Neural cell (in vitro differentiated cells): Measurements from ENCODE around the gene PKIB. TPM values are rescaled to one million over a fixed set of nuclear protein-coding genes. Genes with fewer than 3 reads are reported as not detected.

ENCODE experiments used
- H2AFZ ChIP-seq: fragments of 200-600, 300-800 bp; sonication (generic), shearing (Covaris generic); 2 replicates; pipeline ENCODE4 v1.6.0; 2014; ENCODE audit warnings: low read depth, mild to moderate bottlenecking, antibody characterized with exemption, low read length, moderate library complexity
- H3F3A ChIP-seq: fragments of 200-600 bp; shearing (Covaris generic); 2 replicates; pipeline ENCODE4 v1.6.1; 2016; ENCODE audit warnings: mild to moderate bottlenecking, moderate library complexity, mixed read lengths, antibody characterized with exemption, low read length; ENCODE audit not compliant: insufficient read depth, poor library complexity, severe bottlenecking
- H3K27ac ChIP-seq: fragments of 200-600, 300-800 bp; sonication (generic), shearing (Covaris generic); 2 replicates; pipeline ENCODE4 v1.5.1; 2014; ENCODE audit warnings: mild to moderate bottlenecking, low read length, moderate library complexity
- H3K27me3 ChIP-seq: fragments of 300-800, 200-600 bp; sonication (generic), shearing (Covaris generic); 2 replicates; pipeline ENCODE4 v1.6.0; 2014; ENCODE audit warnings: mild to moderate bottlenecking, low read depth, low read length, moderate library complexity; ENCODE audit not compliant: insufficient read depth
- H3K36me3 ChIP-seq: fragments of 300-800, 200-600 bp; sonication (generic), shearing (Covaris generic); 2 replicates; pipeline ENCODE4 v1.5.1; 2014; ENCODE audit warnings: mild to moderate bottlenecking, antibody characterized with exemption, low read length, moderate library complexity; ENCODE audit not compliant: insufficient read depth
- H3K4me2 ChIP-seq: fragments of 300-800, 200-600 bp; sonication (generic), shearing (Covaris generic); 2 replicates; pipeline ENCODE4 v1.6.0; 2014; ENCODE audit warnings: mild to moderate bottlenecking, low read length
- H3K4me3 ChIP-seq: fragments of 300-800, 200-600 bp; sonication (generic), shearing (Covaris generic); 2 replicates; pipeline ENCODE4 v1.5.1; 2014; ENCODE audit warnings: mild to moderate bottlenecking, low read length, moderate library complexity
- H3K79me2 ChIP-seq: fragments of 200-600 bp; shearing (Covaris generic); replicated peaks from 2 replicates; pipeline ENCODE4 v1.6.0; 2014; ENCODE audit warnings: mild to moderate bottlenecking, low read length, moderate library complexity; ENCODE audit not compliant: insufficient read depth
- H3K9ac ChIP-seq: fragments of 300-800, 200-600 bp; sonication (generic), shearing (Covaris generic); 2 replicates; pipeline ENCODE4 v1.6.1; 2016; ENCODE audit warnings: mild to moderate bottlenecking, low read length, mixed read lengths
- H3K9me2 ChIP-seq: fragments of 200-600 bp; shearing (Covaris generic); 2 replicates; pipeline ENCODE4 v1.6.1; 2016; ENCODE audit warnings: mild to moderate bottlenecking, low read length, mixed read lengths; ENCODE audit not compliant: insufficient read depth
- H3K9me3 ChIP-seq: fragments of 200-600, 300-800 bp; sonication (generic), shearing (Covaris generic); 2 replicates; pipeline ENCODE4 v1.6.1; 2016; ENCODE audit warnings: mild to moderate bottlenecking, mixed run types, low read length, moderate library complexity, mixed read lengths
- H4K20me1 ChIP-seq: fragments of 200-600 bp; shearing (Covaris generic); 2 replicates; pipeline ENCODE4 v1.6.1; 2016; ENCODE audit warnings: mild to moderate bottlenecking, mixed run types; ENCODE audit not compliant: insufficient read depth
- EP300 ChIP-seq: fragments of 450-650 bp; conservative IDR thresholded peaks from 2 replicates; pipeline ENCODE4 v1.6.1; 2014; ENCODE audit warnings: antibody characterized with exemption, mild to moderate bottlenecking, moderate library complexity; ENCODE audit not compliant: poor library complexity, severe bottlenecking
- EZH2 ChIP-seq: fragments of 200-600, 300-800 bp; shearing (Covaris generic), sonication (generic); IDR thresholded peaks from 2 replicates; pipeline ENCODE4 v1.6.1; 2014; ENCODE audit warnings: antibody characterized with exemption, low read length, borderline replicate concordance, mild to moderate bottlenecking; ENCODE audit not compliant: insufficient read depth, poor library complexity, severe bottlenecking
- MXI1 ChIP-seq: fragments of 450-650 bp; conservative IDR thresholded peaks from 2 replicates; pipeline ENCODE4 v1.6.1; 2014; ENCODE audit warnings: antibody characterized with exemption, mild to moderate bottlenecking; ENCODE audit not compliant: poor library complexity, severe bottlenecking
- POLR2AphosphoS5 ChIP-seq: IDR thresholded peaks from 2 replicates; pipeline ENCODE4 v1.6.1; 2012
- RAD21 ChIP-seq: fragments of 450-650 bp; conservative IDR thresholded peaks from 2 replicates; pipeline ENCODE4 v1.6.1; 2014; ENCODE audit warnings: antibody characterized with exemption, mild to moderate bottlenecking, moderate library complexity
- SMC3 ChIP-seq: fragments of 450-650 bp; conservative IDR thresholded peaks from 2 replicates; pipeline ENCODE4 v1.6.1; 2014; ENCODE audit warnings: antibody characterized with exemption, mild to moderate bottlenecking, moderate library complexity; ENCODE audit not compliant: poor library complexity
- TAF1 ChIP-seq: IDR thresholded peaks from 2 replicates; pipeline ENCODE4 v1.6.1; 2012; ENCODE audit warnings: low read depth
- polyA plus RNA-seq: library from polyadenylated mRNA; depleted of rRNA; stranded (reverse); fragments of >200 nt; gene quantifications from 2 replicates; pipeline ENCODE4 v1.2.3, GENCODE V29; 2014
- TF ChIP-seq, protein P1 (sequence below): fragments of 450-650 bp; IDR thresholded peaks from 2 replicates; pipeline ENCODE4 v1.5.1; 2014; ENCODE audit warnings: antibody characterized with exemption, mild to moderate bottlenecking, moderate library complexity; ENCODE audit not compliant: poor library complexity, severe bottlenecking
- TF ChIP-seq, protein P2 (sequence below): IDR thresholded peaks from 2 replicates; pipeline ENCODE4 v1.6.1; 2012; ENCODE audit warnings: borderline replicate concordance

PKIB gene
- polyA plus RNA-seq, 1 donor from 2014 or later, result 22.8 TPM

DNA sequence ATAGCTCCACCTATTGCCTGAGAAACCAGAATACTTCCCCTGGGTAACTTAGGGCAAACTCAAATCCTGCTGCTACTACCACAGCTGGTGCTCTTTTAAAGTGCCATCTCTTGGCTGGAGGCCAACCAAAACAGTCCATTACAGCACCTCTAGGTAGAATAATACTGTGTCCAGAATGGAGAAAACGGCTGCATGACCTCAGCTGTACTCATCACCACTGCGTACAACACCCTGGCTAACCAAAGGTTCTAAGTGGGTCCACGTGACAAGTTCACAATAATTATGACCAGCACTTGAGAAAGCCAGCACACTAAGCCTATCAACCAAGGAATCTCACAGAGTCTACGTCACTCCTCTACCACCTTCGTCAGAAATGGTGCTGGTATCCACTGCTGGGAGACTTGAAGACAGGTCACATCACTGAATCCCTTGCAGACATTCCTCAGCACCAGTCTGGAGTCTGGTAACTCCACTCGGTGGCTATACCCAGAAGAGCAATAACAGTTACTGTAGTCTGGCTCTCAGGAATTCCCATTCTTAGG is 40.9 kb upstream of the PKIB start:
- TF ChIP-seq MXI1 (no peak), SMC3 (no peak), TAF1 (no peak), EZH2 (no peak), EP300 (no peak), RAD21 (no peak), POLR2AphosphoS5 (no peak)
- TF ChIP-seq, protein P1, sequence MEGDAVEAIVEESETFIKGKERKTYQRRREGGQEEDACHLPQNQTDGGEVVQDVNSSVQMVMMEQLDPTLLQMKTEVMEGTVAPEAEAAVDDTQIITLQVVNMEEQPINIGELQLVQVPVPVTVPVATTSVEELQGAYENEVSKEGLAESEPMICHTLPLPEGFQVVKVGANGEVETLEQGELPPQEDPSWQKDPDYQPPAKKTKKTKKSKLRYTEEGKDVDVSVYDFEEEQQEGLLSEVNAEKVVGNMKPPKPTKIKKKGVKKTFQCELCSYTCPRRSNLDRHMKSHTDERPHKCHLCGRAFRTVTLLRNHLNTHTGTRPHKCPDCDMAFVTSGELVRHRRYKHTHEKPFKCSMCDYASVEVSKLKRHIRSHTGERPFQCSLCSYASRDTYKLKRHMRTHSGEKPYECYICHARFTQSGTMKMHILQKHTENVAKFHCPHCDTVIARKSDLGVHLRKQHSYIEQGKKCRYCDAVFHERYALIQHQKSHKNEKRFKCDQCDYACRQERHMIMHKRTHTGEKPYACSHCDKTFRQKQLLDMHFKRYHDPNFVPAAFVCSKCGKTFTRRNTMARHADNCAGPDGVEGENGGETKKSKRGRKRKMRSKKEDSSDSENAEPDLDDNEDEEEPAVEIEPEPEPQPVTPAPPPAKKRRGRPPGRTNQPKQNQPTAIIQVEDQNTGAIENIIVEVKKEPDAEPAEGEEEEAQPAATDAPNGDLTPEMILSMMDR, result no peak
- TF ChIP-seq, protein P2, sequence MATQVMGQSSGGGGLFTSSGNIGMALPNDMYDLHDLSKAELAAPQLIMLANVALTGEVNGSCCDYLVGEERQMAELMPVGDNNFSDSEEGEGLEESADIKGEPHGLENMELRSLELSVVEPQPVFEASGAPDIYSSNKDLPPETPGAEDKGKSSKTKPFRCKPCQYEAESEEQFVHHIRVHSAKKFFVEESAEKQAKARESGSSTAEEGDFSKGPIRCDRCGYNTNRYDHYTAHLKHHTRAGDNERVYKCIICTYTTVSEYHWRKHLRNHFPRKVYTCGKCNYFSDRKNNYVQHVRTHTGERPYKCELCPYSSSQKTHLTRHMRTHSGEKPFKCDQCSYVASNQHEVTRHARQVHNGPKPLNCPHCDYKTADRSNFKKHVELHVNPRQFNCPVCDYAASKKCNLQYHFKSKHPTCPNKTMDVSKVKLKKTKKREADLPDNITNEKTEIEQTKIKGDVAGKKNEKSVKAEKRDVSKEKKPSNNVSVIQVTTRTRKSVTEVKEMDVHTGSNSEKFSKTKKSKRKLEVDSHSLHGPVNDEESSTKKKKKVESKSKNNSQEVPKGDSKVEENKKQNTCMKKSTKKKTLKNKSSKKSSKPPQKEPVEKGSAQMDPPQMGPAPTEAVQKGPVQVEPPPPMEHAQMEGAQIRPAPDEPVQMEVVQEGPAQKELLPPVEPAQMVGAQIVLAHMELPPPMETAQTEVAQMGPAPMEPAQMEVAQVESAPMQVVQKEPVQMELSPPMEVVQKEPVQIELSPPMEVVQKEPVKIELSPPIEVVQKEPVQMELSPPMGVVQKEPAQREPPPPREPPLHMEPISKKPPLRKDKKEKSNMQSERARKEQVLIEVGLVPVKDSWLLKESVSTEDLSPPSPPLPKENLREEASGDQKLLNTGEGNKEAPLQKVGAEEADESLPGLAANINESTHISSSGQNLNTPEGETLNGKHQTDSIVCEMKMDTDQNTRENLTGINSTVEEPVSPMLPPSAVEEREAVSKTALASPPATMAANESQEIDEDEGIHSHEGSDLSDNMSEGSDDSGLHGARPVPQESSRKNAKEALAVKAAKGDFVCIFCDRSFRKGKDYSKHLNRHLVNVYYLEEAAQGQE, result no peak
- H3K79me2 ChIP-seq, result no peaks in the 10 kb centered on the region

DNA sequence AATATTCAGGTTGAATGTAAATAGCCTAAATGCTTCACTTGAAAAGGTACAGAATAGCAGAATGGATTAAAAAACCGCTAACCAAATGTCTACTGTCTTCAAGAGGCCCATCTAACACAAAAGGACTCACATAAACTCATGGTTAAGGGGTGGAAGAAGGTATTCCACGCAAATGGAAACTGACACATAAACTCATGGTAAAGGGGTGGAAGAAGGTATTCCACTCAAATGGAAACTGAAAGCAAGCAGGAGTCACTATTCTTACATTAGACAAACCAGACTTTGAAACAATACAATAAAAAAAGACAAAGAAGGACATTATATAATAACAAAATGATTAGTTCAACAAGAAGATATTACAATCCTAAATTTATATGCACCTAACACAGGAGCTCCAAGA is 38.3 kb upstream of the PKIB start:
- Histone ChIP-seq H2AFZ (no peak overlapping the region), H3K79me2 (no peaks in the 10 kb centered on the region), H3F3A (no peaks in the 10 kb centered on the region), H3K4me2 (no peak overlapping the region), H3K9me2 (no peaks in the 10 kb centered on the region), H3K9ac (no peak overlapping the region), H3K36me3 (no peaks in the 10 kb centered on the region), H3K4me3 (no peak overlapping the region), H3K9me3 (peaks cover 8% of the 10 kb centered on the region), H3K27me3 (no peaks in the 10 kb centered on the region), H4K20me1 (no peaks in the 10 kb centered on the region), H3K27ac (no peak overlapping the region)
- TF ChIP-seq EZH2 (no peak), POLR2AphosphoS5 (no peak), RAD21 (no peak), EP300 (no peak), TAF1 (no peak), SMC3 (no peak)
- TF ChIP-seq, protein P1, result no peak
- TF ChIP-seq, protein P2, result no peak

More for the DNA sequence above, 40.9 kb upstream of the PKIB start:
- no peak overlapping the region for H3K27ac ChIP-seq
- H4K20me1 ChIP-seq, result no peaks in the 10 kb centered on the region
- no peak overlapping the region for H3K4me2 ChIP-seq
- peaks cover 1% of the 10 kb centered on the region for H3K9me3 ChIP-seq
- no peaks in the 10 kb centered on the region for H3K9me2 ChIP-seq
- H3K4me3 ChIP-seq, result no peak overlapping the region
- H3K27me3 ChIP-seq, result no peaks in the 10 kb centered on the region
- H2AFZ ChIP-seq, result no peak overlapping the region
- H3K36me3 ChIP-seq, result no peaks in the 10 kb centered on the region
- H3F3A ChIP-seq, result no peaks in the 10 kb centered on the region
- no peak overlapping the region for H3K9ac ChIP-seq
